Stimulated activated CD4-positive, alpha-beta T cell treated with anti-CD3 and anti-CD28 coated beads, TNF-alpha, amount 100 ng/mL, for 24 hours (primary cell): ENCODE results near the gene NDE1.
"Not testable (repeated sequence)": the region's sequence is repeated elsewhere in the genome, so short reads cannot be mapped to it uniquely, and the experiment has no call there.

Experiments used
- DNase-seq, 3 experiments: peaks; one replicate each; pipeline ENCODE4 v3.0.0-alpha.2; 2020; ENCODE audit warnings: low read depth in 3 of 3

Gene NDE1

DNA sequence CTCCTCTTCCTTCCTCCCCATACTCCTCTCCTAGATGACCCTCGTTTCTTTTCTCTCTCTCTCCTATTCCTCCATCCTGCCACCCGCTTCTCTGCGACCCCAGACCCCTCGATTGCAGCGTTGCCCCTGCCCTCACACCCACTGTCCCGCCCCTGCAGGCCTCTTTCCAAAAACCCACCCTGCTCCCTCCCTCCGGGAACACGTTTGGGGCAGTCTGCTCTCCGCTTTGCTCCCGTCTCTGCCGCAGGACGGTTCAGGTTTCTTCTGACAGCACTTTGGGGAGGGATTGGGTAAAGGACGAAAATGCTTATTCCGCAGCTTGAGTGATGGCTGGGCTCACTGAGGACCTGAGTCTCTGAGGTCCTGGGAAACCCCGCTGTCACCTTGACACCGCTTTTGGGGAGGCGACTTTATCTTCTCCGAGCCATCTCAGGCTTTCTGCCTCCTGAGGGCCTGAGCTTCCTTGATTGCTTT lies 690 bp downstream of the NDE1 start:
- DNase-seq: peak in 2 of 3 experiments; percentile 22 to 40

DNA sequence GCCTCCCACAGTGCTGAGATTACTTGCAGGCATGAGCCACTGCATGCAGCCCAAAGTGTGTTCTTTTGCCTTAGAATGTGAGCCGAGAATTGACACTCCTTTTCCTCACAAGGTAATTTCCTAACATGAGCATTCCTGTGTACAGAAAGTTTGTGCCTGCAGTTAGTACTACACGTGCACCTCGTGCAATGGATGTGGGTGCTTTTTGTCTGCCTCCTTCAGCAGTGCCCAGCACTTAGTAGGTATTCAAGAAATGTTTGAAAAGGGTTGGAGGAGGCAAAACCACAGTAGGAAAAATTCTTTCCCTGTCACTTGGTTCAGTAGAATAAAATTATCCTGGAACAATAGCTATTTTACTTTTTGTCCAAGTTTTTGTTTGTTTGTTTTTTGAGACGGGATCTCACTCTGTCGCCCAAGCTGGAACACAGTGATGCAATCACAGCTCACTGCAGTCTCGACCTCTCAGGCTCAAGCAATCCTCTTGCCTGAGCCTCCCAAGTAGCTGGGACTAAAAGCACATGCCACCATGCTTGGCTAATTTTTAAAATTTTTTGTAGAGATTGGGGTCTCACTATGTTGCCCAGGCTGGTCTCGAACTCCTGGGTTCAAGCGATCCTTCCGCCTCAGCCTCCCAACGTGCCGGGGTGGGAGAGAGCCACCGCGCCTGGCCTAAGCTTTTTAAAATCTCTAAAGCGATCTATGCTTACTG lies 2.4 kb downstream of the NDE1 start:
- no peak for DNase-seq

- no peak for DNase-seq
Measured at GRCh38 chr16:15653227-15653626, 3.2 kb downstream of the NDE1 start.

GRCh38 chr16:15654591-15654990 lies 4.5 kb downstream of the NDE1 start:
- DNase-seq: no peak

- not testable (repeated sequence) for DNase-seq
Measured at GRCh38 chr16:15655561-15655960, 5.5 kb downstream of the NDE1 start.

DNA sequence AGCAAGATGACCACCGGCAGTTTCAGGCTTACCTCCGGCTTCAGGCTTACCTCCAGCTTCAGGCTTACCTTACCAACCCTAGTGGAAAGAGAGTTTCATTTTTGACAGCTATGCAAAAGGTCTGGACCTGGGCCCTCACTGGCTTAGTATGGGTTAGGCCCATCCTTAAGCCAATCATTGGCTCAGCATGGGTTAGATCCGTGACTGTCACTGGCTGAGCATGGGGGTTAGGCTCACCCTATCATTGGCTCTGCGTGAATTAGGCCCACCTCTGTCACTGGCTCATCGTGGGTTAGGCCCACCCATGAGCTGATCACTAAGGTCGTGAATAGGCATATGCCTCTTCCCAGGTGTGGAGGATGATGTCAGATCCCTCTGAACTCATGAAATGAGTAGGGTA lies 8.1 kb downstream of the NDE1 start:
- DNase-seq: no peak

GRCh38 chr16:15658556-15658955 lies 8.5 kb downstream of the NDE1 start:
- no peak for DNase-seq

GRCh38 chr16:15660203-15660601 lies 10.2 kb downstream of the NDE1 start:
- no peak for DNase-seq

DNA sequence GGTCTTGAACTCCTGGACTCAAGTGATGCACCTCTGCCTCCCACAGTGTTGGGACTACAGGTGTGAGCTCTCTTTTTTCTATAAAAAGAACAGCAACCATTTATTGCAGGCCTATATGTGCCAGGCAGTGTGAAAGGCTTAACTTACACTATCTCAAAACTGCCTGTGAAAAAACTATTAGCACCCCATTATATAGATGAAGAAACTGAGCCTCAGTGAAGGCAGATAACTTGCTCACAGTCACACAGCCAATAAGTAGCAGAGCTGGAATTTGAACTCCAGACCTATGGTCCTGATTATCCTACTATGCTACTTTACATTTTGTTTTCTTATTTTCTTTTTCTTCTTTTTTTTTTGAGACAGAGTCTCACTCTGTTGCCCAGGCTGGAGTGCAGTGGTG lies 15.1 kb downstream of the NDE1 start:
- DNase-seq: no peak

DNA sequence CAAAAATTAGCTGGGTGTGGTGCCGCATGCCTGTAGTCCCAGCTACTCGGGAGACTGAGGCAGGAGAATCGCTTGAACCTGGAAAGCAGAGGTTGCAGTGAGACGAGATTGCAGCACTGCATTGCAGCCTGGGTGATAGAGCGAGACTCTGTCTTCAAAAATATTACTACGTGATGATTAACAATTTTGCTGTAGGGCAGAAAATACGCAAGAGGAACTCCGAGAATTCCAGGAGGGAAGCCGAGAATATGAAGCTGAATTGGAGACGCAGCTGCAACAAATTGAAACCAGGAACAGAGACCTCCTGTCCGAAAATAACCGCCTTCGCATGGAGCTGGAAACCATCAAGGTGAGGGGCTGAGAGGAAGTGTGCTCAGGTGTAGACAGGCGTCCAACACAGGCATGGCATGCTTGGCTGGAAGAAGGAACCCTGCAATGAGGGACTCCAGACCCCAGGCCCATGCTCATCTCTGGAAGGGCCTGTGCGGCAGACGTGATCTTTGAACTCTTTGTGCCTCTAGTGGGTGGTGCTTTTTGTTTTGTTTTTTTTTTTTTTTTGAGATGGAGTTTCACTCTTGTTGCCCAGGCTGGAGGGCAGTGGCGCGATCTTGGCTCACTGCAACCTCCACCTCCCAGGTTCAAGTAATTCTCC lies 17.2 kb downstream of the NDE1 start:
- no peak for DNase-seq

GRCh38 chr16:15671530-15672117 lies 21.6 kb downstream of the NDE1 start:
- no peak for DNase-seq

DNA sequence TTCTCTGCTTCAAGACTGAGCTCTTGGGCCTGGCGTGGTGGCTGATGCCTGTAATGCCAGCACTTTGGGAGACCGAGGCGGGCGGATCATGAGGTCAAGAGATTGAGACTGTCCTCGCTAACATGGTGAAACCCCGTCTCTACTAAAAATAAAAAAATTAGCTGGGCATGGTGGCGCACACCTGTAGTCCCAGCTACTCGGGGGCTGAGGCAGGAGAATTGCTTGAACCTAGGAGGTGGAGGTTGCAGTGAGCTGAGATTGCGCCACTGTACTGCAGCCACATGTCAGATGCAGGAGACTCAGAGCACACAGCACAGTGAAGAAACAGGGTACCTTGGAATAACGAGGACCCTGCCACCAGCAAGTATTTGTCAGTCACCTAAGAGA lies 22.1 kb downstream of the NDE1 start:
- not testable (repeated sequence) for DNase-seq

GRCh38 chr16:15672514-15673167 lies 22.6 kb downstream of the NDE1 start:
- DNase-seq: peak; percentile 13 to 54 (median 21)

DNA sequence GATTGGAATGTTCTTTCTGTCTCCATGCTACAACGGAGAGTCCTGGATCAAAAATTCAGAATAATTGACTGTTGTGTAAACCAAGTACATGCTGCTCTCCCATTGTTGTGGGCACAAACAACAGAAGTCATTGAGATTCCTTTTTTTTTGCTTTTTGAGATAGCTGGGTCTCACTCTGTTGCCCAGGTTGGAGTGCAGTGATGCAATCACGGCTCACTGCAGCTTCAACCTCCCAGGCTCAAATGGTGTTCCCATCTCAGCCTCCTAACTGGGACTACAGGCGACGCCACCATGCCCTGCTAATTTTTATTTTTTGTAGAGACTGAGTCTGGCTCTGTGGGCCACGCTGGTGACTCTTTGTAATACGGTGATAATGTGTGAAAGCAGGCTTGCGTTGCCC lies 24.5 kb downstream of the NDE1 start:
- no peak for DNase-seq

- no peak for DNase-seq
Measured at GRCh38 chr16:15676506-15676905, 26.5 kb downstream of the NDE1 start.

GRCh38 chr16:15677447-15677846 lies 27.4 kb downstream of the NDE1 start:
- DNase-seq: no peak

- peak in 2 of 3 experiments; percentile 11 to 38 for DNase-seq
Measured at GRCh38 chr16:15682105-15682570, 32.1 kb downstream of the NDE1 start.

DNA sequence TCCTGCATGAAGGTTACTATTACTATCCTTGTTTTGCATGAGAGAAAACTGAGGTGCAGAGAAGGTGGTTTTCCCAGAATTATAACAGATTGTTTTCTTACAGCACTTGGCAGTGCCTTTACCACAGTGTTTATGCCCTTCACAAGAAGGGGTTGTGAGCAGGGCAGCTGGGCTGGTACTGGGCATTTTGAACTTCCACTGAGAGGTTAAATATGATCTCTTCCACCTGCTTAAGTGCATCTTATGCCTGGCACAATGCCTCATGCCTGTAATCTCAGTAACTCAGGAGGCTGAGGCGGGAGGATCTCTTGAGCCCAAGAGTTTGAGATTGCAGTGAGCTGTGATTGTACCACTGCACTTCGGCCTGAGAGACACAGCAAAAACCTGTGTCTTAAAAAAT lies 36.2 kb downstream of the NDE1 start:
- no peak for DNase-seq

- DNase-seq: no peak
Measured at GRCh38 chr16:15689290-15689689, 39.2 kb downstream of the NDE1 start.

- no peak for DNase-seq
Measured at GRCh38 chr16:15690296-15690695, 40.3 kb downstream of the NDE1 start.

- DNase-seq: no peak
Measured at GRCh38 chr16:15691046-15691445, 41.0 kb downstream of the NDE1 start.

- DNase-seq: not testable (repeated sequence)
Measured at GRCh38 chr16:15692508-15692907, 42.5 kb downstream of the NDE1 start.
